HG03439 (cell line): Measurements from ENCODE around the gene PIGR.

ENCODE experiments used
- ATAC-seq: cut with Tn5 transposase; IDR thresholded peaks from one replicate; pipeline ENCODE4 v1.9.1; 2021; ENCODE audit warnings: mild to moderate bottlenecking, moderate library complexity; ENCODE audit not compliant: unreplicated experiment

Gene PIGR

DNA sequence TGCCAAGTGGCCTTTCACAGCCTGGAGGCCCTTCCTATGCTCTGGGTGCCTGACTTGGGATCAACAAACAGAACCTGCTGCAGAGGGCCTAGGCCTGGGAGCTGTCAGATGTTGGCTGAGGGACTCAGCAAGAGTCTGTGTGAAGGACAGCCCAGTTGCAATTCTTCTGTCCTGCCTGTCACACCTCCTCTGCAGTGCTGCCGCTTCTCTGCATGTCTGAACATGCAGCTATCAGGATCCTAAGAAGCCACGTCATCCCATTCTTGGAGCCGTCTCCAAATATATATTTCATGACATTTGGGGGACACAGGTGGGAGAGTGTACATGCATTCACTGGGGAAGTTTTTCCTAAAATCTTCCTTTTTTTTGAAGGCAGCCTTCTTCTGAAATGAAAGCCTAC is 15.4 kb upstream of the PIGR start:
- no peak for ATAC-seq

DNA sequence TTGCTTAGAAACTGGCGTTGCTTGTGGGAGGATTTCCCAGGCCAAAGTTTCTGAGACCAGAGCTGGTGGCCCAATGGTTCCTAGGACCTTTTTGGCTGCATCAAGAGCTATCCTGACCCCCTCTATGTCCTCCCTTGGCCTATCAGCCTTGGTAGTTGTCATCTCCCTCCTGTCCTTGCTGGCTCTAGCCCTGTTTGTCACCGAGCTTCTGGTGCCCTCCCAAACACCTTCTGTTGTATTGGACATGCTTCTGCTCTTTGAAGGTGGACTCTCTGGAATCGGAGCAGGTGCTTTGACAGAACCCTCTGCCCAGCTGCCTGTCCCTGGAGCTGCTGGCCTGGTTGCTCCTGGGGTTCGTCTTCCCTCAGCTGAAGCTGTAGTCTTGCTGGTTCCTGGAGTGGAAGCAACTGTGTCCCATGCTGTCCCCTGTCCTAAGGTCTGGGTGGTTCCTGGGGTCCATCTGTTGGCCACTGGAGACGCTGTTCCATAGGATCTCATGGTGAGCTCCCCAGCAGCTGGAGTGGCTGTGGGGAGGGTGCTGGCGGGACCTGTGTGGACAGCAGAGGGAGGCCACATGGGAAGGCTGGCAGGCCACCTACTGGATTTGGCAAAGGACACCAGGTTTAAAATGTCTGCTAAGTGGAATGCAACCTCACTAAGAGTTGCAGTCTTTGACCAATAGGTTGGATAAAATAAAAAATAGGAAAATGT is 14.6 kb upstream of the PIGR start:
- no peak for ATAC-seq

DNA sequence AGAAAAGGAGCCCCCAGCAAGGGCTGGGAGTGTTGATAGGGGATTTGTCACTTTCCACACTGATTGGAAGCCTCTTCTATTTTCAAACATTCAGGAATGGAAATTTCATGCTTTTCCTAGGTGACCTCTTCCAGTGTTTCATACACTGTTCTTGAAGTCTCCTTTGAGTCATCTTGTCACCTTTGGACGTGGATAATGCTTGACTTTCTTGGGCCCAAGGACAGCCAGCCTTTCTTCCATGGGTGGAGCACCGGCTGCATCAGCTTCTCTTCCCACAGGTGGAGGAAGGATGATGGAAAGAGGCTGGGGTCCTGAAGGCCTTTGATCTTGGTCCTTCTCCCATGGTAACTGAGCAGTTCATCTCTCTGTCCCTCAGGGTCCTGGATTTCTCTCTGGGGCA is 11.9 kb upstream of the PIGR start:
- no peak for ATAC-seq

DNA sequence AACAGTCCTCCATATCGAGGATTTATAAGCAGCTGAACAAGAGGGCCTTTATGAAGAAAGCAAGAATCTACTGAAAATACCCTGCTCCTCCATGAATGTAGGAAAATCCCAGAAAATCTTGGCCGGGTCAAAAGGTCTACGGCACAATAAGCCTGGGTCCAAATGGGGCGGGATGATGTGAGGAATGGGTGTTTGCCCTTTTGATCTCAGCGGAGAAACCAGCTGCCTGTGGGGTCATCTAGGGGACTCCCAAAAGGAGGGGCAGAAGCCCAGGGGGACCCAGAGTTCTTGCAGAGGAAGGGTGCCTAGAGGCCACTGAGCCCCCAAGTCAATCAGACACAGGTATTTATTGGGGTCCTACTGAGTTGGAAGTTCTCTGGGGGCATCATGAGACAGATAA is 11.4 kb upstream of the PIGR start:
- no peak for ATAC-seq

DNA sequence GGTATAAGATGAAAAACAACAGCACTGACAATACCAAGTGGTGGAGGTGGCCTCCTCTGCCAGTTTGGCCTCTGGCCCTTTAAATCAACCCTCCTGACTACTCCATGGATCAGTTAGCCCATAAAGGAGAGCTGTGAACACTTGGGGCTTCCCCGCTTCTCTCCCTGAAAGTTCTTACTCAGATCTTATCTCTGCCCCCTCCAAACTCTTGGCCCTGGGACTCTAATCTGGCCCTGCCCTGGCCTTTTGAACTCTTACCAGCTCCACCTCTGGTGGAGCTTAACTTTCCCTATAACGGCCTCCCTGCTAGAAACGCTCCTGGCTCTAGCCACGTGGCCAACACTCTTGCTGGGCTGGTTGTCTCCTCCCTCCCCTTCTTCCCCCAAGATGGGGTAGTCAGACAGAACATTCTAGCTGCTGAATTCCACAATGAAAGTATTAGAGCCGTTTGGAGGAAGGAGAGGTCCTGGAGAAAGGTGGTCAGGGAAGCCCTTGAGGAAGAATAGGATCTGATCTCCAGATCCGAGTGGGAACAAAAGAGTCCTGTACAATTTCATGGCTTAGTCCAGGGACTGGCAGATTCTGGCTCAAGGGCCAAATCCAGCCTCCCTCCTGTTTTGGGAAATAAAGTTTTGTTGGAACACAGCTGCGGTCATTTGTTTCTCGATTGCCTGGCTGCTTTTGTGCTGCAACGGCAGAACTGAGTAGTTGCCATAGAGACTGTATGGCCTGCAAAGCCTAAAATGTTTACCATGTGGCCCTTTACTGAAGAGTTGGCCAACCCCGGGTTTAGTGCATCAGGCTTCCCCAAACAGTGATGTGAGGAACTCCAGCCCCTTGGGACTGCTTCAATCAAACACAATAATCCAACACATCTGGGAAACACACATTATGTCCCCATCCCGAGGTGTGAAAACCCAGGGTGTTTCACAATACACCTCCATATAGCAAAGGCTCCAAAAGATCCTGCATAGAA is 9.5 kb upstream of the PIGR start:
- no peak for ATAC-seq

DNA sequence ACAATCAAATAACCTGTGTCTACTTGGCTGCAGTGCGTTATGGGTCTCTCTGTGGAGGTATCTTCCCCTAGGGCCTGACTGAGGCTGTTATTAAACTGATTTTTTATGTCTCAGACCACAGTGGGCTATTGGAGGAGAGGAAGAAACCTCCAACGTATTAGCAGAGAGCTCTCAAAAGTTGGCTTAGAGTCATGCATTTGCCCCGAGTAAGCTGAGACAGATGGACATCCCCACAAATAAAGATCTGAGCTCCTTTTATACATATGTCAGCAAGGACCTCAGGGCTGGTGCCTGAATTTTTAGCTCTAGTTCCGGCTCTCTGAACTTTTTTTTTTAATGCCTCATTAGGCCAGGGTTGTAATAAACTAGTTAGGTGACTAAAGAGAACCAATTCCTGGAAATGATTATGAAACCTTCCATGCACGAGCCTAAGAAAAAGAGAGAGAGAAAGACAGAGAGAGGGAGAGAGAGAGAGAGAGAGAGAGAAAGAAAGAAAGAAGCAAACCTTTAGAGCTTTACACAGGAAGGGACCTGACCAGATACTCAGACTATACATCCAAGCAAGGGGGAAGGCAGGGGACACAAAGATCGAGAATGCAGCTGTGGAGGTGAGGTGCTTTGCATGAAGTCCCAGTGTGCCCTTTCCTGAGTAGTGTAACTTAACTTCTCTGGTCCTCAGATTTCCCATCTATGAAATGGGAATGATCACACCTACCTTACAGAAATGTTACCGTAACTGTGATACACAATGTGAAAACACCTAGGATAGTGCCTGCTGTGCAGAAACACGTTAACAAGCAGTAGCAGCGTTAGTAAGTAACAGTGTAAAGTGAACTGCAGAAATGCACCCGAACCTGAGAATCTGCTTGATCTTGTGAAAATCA is 8.4 kb upstream of the PIGR start:
- no peak for ATAC-seq

DNA sequence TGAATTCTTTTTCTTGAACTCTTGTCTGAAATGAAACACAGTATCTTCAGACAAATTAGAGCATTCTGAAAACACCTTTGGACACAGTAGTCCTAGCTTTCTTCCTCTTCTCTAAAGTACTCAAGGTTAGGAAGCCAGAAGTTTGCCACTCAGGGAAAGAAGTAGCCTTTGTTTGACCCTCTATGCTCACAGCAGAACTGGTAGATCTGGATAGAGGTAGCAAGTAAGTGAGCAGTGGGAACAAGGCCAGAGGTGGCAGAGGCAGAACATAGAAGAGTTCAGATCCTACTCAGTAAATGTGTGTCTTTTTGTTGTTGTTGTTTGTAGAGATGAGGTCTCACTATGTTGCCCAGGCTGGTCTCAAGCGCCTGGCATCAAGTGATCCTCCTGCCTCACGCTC is 7.4 kb upstream of the PIGR start:
- no peak for ATAC-seq

DNA sequence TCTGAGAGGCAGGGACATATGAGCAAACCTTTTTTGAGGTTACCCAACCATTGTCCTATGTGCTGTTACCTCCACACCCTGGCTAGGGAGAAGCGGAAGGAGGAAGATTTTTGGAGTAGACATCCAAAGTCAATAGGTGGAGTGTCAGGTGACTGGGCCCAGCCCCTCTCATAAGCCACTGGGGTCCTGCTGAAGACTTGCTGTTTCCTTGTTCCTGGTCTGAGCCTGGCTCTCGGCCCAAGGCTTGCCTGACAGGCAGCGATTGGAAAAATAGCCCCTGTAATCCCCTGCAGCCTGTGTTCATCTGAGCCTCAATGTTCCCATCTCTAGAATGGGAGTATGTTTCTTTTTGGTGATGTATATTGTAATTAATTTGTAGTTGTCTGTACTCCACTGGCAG is 6.9 kb upstream of the PIGR start:
- no peak for ATAC-seq

DNA sequence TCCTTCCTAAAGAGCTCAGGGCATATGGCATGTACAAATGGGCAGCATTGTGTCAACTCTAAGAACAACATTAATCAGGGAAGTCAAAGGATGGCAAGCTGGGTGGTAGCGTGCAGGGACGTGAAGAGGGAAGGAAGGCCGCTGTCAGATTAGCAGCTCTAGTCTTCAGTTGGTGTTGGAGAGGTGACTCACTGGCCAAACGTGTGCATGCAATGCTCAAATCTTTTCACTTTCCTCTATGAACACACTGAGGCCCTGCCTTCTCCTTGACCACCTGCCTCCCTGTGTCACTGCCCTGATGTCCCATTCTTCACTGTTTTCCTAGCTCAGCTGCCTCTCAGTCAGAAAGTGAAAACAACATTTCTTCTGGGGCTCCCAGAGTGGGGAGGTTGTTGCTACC is 5.9 kb upstream of the PIGR start:
- no peak for ATAC-seq

DNA sequence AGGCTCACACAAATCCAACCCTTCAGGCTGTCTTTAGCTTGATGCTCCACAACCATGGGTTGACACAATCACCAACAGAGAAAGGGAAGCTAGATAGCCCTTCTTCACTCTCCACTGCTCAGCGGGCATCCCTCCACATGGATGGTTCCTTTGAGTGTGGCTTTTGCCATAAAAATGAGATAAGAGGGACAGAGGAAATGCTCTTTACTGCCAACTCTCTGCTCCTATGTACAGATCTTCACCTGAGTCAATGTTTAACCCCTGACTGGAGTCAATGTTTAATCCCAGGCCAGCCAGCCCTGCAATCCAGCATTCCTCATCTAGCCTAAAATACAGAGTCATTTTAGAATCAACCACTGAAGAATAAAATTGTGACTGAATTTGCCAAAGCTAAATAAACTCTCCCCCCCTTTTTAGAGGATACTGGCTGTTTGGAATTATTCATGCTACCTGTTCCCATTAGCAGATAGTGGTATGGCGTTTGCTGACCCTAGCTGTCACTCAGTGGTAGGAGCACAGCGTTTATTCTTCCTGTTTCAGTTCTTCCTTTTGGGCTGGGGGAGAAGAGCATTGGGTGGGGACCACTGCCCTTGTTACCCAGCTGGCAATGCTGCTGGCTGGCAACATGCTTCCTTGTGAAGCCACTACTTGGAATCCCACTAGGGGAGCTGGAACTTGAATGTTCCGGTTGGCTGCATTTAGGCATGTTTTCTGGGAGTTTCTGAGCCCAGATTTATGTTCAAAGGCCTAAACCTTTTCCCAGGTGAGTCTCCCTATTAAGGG is 5.2 kb upstream of the PIGR start:
- no peak for ATAC-seq

DNA sequence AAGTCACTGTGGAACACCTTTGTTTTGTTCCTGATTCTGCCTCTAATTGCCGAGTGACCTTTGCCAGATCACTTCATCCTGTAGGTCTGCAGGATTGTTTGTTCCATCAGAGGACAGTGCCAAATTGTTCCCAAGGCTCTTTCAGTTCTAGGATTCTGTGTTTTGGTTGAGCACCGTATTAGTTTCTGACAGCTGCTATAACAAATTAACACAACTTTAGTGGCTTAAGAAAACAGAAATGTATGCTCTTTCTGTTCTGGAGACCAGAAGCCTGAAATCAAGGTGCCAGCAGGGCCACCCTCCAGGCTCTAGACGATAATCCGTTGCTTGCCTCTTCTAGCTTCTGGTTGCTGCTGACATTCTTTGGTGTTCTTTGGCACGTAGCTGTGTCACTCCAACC is 3.4 kb upstream of the PIGR start:
- ATAC-seq, result no peak

DNA sequence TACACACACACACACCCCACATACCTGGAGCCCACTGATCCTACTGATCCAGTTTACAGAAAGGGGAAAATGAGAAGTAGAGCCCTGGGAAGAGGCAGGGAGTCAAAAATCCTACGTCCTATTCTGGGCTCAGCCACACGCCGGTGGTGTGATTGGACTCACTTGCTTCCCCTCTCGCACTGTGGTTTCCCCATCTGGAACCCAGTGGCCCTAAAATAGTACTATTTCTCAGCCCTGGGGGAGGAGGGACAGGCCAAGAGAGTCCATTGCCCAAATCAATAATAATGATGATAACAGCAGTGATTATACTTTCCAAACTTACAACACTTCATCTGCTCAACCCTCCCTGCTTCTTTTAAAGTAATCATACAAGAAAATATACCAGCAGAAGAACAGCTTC is 2.9 kb upstream of the PIGR start:
- no peak for ATAC-seq

DNA sequence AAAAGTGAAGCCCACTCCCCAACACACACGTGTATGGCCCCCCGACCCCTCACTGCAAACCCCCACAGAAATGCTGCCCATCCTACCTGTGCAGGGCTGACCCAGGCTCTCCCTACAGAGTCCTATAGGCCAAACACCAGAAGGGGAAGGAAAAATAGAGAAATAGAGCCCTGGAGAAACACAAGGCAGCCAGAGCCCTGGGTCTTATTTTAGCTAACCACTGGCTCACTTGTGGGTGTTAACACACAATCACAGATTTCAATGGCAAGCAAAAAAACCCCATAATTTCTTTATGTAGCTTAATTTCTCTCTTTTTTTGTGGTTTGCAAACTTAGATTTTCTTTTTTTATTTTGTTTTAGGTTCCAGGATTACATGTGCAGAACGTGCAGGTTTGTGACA is 989 bp upstream of the PIGR start:
- ATAC-seq, result no peak

DNA sequence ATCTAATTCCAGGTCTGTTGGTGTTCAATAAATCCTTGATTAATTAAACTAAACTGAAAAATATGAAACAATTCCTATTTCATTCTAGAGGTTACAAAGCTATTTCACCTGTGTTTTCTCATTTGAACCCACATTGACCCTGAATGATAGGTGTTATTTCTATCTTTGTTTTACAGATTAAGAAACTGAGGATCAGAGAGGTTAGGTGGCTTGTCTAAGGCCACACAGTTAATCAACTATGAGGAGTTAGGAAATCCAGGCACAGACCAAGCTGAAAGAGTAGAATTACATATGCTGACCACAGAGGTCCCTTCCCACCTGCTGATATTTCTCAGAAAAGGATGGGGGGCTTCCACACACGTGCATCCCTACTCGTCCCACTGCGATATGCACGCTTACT is 487 bp downstream of the PIGR start:
- ATAC-seq, result no peak

DNA sequence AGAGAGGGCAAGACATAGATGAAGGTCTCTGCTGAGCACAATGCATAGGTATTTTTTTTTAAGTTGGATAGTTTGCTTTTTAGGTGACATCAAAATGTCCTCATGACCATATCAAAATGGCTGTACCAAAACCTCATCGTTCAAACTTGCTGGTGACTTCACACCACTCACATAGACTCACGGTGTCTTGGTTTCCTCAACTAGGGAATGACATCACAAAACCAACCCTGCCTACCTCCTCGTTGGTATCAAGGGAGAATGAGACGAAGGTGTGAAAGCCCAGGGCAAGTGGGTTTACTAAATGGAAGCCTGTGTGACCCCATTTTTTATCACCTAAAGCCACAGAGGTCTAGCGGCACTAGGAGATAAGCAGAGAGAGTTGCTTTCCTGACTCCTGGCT is 1.6 kb downstream of the PIGR start:
- no peak for ATAC-seq

DNA sequence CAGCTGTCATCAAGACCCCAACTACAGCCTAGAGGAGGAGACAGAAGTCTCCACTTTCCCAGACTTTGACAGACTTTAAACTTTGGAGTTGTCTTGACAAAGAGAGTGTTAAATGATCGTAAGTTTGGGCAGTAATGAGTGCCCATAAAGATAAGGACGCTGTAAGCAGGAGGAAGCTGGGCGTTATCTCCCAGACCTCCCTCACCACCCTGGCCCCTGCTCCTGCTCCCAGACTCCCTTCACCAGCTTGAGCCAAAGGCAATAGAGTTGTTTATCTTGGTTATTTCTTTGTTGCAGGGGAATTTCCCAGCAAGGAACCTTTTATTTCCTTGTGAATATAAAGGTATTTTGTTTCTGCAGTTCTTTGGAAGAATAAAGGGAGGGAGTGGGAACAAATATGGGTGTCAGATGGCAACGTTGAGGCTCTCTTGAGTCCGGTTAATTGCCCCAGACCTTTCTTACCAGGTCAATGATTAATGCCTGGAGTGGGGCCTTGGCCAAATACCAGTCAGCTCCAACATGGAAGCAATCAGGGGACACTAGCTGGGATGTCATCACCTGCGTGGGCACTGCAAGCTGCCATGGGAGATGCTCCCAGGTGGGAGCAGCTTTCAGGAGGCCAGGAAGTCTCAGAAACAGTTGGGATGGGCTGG is 4.4 kb downstream of the PIGR start:
- ATAC-seq, result no peak

DNA sequence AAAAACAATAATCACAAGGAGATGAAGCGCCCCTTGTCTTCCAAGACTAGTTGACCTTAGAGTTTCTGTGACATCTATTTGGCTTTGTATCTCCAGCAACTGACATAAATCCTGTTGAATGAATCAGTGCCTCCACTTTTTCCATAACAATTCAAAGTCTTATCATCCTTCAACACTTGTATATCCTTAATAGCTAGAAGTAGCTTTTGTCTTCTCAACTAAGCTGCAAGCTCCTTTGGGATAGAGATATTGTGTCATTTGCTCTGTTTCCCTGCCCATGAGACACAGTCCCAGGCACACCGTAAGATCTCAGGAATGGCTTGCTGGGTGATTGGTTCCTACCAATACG is 5.7 kb downstream of the PIGR start:
- ATAC-seq, result no peak

DNA sequence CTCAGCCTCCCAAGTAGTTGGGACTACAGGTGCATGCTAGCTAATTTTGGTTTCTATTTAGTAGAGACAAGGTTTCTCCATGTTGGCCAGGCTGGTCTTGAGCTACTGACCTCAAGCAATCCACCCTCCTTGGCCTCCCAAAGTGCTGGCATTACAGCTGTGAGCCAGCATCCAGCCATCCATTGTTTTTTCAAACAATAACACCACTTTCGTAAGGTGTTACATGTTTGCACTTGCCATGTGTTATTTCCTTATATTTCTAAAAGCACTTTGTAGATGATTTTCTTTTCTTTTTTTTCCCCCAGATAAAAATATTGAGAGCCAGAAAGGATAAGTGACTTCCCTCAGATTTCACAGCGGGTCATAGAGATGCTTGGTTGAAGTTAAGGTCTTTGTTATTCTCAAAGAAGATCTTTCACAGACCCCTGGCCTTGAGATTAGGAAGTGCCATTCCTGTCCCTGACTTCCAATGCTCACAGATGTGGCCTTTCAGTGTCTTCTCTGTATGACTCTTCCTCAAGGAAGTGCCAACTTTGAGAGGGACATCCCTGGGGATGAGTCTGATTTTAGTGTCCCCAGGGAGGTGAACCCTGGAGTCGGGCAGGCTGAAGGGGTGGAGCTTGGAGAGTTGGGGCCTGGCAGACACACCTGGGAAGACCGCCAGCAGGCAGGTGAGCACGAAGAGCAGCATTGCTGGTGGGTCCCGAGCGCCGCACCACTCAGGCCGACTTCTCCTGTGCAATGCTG is 6.3 kb downstream of the PIGR start:
- no peak for ATAC-seq

DNA sequence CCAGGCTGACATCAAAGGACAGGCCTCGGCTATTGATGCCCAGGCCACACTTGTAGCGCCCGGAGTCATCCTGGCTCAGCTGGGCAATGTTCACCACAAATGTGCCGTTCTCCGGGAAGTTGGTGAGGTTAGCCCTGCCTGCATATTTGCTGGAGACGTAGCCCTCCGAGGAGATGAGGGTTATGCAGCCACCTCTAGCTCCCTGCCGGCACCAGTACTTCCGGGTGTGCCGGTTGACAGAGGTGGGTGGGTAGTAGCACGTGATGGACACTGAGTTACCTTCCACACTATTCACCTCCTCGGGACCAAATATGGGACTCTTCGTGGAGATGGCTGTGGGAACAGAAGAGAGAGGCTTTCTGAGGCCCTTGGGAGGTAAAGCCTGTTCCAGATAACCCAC is 7.1 kb downstream of the PIGR start:
- no peak for ATAC-seq
